ENCODE results near the gene PTPRG.
"Not testable (repeated sequence)": the region's sequence is repeated elsewhere in the genome, so short reads cannot be mapped to it uniquely, and the experiment has no call there.

The PTPRG gene

GRCh38 chr3:61687663-61688306 lies 126.4 kb downstream of the PTPRG start:
- no peak for DNase-seq

- DNase-seq: no peak
These were observed 127.1 kb downstream of the PTPRG start for GRCh38 chr3:61688307-61688984.

- DNase-seq: no peak
These were observed 128.6 kb downstream of the PTPRG start for GRCh38 chr3:61690016-61690415.

GRCh38 chr3:61691466-61691865 lies 130.1 kb downstream of the PTPRG start:
- no peak for DNase-seq

- no peak for DNase-seq
These were observed 135.9 kb downstream of the PTPRG start for GRCh38 chr3:61697301-61697700.

GRCh38 chr3:61698278-61699072 lies 137.1 kb downstream of the PTPRG start:
- not testable (repeated sequence) for DNase-seq

- no peak for DNase-seq
These were observed 138.3 kb downstream of the PTPRG start for GRCh38 chr3:61699622-61700021.

- DNase-seq: no peak
These were observed 139.6 kb downstream of the PTPRG start for GRCh38 chr3:61701011-61701410.

GRCh38 chr3:61702453-61702852 lies 141.1 kb downstream of the PTPRG start:
- DNase-seq: no peak

- DNase-seq: no peak
These were observed 143.4 kb downstream of the PTPRG start for GRCh38 chr3:61704807-61705206.

GRCh38 chr3:61707492-61707891 lies 146.1 kb downstream of the PTPRG start:
- DNase-seq: no peak

GRCh38 chr3:61710920-61711319 lies 149.5 kb downstream of the PTPRG start:
- DNase-seq: not testable (repeated sequence)

GRCh38 chr3:61714225-61714624 lies 152.9 kb downstream of the PTPRG start:
- no peak for DNase-seq

- no peak for DNase-seq
These were observed 154.6 kb downstream of the PTPRG start for GRCh38 chr3:61715886-61716527.

GRCh38 chr3:61716693-61717092 lies 155.3 kb downstream of the PTPRG start:
- not testable (repeated sequence) for DNase-seq

- no peak for DNase-seq
These were observed 157.2 kb downstream of the PTPRG start for GRCh38 chr3:61718565-61718964.

- DNase-seq: no peak
These were observed 158.1 kb downstream of the PTPRG start for GRCh38 chr3:61719278-61719977.

- no peak for DNase-seq
These were observed 161.7 kb downstream of the PTPRG start for GRCh38 chr3:61723038-61723437.

GRCh38 chr3:61724183-61724582 lies 162.8 kb downstream of the PTPRG start:
- no peak for DNase-seq

- no peak for DNase-seq
These were observed 163.4 kb downstream of the PTPRG start for GRCh38 chr3:61724801-61725200.

GRCh38 chr3:61725851-61726333 lies 164.5 kb downstream of the PTPRG start:
- no peak for DNase-seq

- DNase-seq: no peak
These were observed 166.1 kb downstream of the PTPRG start for GRCh38 chr3:61727435-61727834.
